IPS-NIHi11 (cell line): ENCODE measurements around the gene ERC1.
"Not testable (repeated sequence)": the region's sequence is repeated elsewhere in the genome, so short reads cannot be mapped to it uniquely, and the experiment has no call there.

ENCODE experiments used
- DNase-seq: peaks from one replicate; pipeline ENCODE4 v3.0.0; 2012; ENCODE audit warnings: mixed read lengths, low spot score

ERC1 gene

GRCh38 chr12:1130164-1130563 is 139.1 kb downstream of the ERC1 start:
- no peak for DNase-seq

GRCh38 chr12:1130571-1130970 is 139.5 kb downstream of the ERC1 start:
- DNase-seq, result no peak

- DNase-seq, result no peak
Measured at GRCh38 chr12:1131811-1132224, 140.8 kb downstream of the ERC1 start.

GRCh38 chr12:1132311-1132710 is 141.3 kb downstream of the ERC1 start:
- no peak for DNase-seq

- no peak for DNase-seq
Measured at GRCh38 chr12:1138691-1139090, 147.7 kb downstream of the ERC1 start.

- not testable (repeated sequence) for DNase-seq
Measured at GRCh38 chr12:1146758-1147157, 155.7 kb downstream of the ERC1 start.

- no peak for DNase-seq
Measured at GRCh38 chr12:1147821-1148220, 156.8 kb downstream of the ERC1 start.

- no peak for DNase-seq
Measured at GRCh38 chr12:1157046-1157445, 166.0 kb downstream of the ERC1 start.

GRCh38 chr12:1161197-1161596 is 170.2 kb downstream of the ERC1 start:
- DNase-seq, result no peak

GRCh38 chr12:1162081-1162760 is 171.2 kb downstream of the ERC1 start:
- DNase-seq, result no peak

- DNase-seq, result no peak
Measured at GRCh38 chr12:1167784-1168183, 176.8 kb downstream of the ERC1 start.

- no peak for DNase-seq
Measured at GRCh38 chr12:1170411-1170810, 179.4 kb downstream of the ERC1 start.

- no peak for DNase-seq
Measured at GRCh38 chr12:1171657-1172408, 180.8 kb downstream of the ERC1 start.

- no peak for DNase-seq
Measured at GRCh38 chr12:1173781-1174617, 183.0 kb downstream of the ERC1 start.

GRCh38 chr12:1174659-1175058 is 183.6 kb downstream of the ERC1 start:
- DNase-seq, result no peak

GRCh38 chr12:1176191-1176590 is 185.2 kb downstream of the ERC1 start:
- no peak for DNase-seq

- DNase-seq, result no peak
Measured at GRCh38 chr12:1179128-1179527, 188.1 kb downstream of the ERC1 start.

- no peak for DNase-seq
Measured at GRCh38 chr12:1182069-1182468, 191.0 kb downstream of the ERC1 start.

- DNase-seq, result no peak
Measured at GRCh38 chr12:1184402-1184801, 193.4 kb downstream of the ERC1 start.

GRCh38 chr12:1185460-1186182 is 194.6 kb downstream of the ERC1 start:
- DNase-seq, result no peak

- DNase-seq, result no peak
Measured at GRCh38 chr12:1186298-1186697, 195.3 kb downstream of the ERC1 start.

- DNase-seq, result no peak
Measured at GRCh38 chr12:1188016-1188415, 197.0 kb downstream of the ERC1 start.
